GM19035 (cell line): ENCODE measurements around the gene LAMA5.

ENCODE experiments used
- ATAC-seq: cut with Tn5 transposase; IDR thresholded peaks from one replicate; pipeline ENCODE4 v1.9.1; 2021; ENCODE audit not compliant: unreplicated experiment

The LAMA5 gene

DNA sequence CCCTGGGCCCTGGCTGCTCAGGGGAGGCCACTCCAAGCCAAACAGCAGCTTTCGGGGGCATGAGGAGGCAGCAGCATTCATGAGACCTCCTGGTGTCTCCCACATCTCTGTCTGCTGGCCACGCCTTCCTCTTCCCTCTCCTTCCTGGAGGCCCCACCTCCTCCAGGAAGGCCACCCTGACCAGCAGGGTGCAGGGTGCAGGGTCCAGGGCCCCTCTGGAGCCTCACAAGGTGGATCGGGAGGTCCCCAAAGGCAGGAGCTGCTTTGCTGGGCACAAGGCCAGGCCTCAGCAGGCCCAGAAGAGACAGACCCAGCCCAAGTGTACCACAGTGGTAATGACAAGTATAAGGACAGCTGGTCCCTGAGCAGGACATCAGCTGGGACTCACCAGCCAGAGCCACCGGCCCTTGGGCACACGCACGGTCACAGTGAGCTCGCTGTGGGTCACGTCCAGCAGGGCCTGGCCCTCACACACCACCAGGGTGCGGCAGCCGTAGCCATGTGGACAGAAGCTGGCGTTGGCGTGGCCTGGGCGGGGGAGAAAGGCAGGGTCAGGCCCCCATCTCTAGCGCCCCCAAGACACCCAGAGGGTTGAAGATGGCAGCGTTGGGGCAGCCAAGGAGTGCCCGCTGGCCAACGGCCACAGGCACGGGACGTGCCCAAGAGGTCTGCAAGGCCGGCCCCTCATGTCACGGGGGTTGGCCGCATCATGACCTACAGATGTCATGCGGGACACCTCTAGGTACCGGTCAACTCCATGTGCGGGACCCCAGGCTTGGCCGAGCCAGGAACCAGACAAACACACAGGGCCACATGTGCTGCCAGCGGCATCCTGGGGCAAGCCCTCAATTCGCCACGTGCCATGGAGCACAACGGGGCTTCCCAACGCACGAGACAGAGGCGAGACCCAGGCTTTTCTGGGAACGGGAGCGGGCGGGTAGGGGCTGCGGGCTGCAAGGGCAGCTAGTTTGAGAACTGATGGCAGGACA is 37.4 kb downstream of the LAMA5 start:
- no peak for ATAC-seq

DNA sequence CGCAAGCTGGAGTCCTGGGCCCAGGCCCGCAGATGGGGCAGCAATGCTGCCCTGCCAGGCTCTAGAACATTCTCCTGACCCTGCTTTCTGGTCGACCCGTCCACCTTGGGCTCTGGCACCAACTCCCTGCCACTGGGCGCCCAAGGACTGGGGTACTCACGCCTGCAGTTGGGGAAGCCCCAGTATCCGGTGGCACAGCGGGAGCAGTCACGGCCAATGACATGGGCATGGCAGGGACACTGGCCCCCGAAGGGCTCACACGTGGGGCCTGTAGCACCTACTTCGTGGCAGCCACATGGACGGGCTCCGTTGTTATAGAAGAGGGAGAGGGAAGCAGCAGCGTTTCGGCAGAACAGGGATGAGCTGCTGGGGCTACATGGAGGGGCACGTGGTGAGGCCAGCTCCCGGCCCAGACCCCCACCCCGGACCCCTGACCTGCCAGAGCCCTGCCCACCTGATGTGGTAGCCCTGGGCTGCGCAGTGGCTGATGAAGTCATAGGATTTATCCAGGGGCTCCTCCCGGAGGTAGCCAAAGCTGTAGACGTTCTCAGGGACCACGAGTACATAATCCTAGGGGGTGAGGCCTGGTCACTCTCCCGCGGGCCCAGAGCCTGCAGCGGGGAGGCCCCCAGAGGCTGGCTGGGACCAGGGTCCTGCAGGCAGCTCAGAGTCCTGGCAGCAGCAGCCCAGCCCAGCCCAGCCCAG is 38.3 kb downstream of the LAMA5 start:
- no peak for ATAC-seq

GRCh38 chr20:62327726-62328495 is 39.2 kb downstream of the LAMA5 start:
- ATAC-seq: no peak

DNA sequence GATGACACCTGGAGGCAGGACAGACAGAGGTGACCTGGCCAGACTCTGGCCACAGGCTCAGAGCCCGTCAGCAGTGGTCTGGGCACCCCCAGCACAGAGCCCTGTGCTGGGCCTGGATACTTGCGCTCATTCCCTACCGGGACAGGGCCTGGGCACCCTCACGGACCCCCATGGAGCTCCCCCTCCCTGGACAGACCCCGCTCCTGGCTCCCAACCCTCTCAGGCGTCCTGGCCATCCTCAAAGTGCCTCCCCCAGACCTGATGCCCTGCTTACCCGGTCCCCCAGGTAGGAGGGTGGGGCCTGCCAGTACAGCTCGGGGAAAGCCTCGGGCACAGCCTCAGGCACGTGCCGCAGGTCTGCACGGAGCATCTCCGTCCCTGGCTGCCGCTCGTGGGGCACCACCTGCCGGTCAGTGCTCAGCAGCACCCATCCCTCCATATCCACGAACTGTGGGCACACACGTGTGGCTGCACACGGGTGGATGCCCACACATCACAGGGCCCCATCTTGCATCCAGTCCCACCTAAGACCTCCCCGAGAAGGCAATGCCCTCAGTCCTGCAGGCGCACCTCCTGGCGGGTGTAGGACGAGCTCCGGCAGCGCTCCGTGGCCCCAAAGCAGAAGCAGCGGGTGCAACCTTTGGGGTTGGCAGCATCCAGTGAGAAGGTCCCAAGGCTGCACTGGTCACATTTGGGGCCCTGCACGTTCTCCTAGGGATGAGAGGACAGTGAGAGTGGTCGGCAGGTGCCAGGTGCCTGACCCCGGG is 40.0 kb downstream of the LAMA5 start:
- ATAC-seq: no peak

DNA sequence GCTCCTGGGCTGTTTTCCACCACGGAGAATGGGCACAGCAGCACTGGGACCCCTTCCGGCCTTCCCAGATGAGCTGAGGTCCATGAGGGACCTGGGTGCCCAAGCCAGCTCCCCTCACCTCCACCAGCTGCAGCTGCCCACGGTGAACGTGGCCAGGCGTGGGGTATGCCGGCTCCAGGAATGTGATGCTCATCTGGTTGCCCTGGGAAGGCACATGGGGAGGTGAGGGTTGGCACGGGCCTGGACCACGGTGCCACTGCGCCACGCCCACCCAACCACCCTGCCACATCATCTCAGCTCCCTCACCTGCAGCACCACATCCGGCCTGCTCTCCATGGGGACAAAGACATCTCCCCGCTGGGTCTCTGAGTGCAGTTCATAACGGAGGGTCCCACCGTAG is 40.6 kb downstream of the LAMA5 start:
- ATAC-seq: no peak

GRCh38 chr20:62325172-62325905 is 41.8 kb downstream of the LAMA5 start:
- ATAC-seq: no peak

DNA sequence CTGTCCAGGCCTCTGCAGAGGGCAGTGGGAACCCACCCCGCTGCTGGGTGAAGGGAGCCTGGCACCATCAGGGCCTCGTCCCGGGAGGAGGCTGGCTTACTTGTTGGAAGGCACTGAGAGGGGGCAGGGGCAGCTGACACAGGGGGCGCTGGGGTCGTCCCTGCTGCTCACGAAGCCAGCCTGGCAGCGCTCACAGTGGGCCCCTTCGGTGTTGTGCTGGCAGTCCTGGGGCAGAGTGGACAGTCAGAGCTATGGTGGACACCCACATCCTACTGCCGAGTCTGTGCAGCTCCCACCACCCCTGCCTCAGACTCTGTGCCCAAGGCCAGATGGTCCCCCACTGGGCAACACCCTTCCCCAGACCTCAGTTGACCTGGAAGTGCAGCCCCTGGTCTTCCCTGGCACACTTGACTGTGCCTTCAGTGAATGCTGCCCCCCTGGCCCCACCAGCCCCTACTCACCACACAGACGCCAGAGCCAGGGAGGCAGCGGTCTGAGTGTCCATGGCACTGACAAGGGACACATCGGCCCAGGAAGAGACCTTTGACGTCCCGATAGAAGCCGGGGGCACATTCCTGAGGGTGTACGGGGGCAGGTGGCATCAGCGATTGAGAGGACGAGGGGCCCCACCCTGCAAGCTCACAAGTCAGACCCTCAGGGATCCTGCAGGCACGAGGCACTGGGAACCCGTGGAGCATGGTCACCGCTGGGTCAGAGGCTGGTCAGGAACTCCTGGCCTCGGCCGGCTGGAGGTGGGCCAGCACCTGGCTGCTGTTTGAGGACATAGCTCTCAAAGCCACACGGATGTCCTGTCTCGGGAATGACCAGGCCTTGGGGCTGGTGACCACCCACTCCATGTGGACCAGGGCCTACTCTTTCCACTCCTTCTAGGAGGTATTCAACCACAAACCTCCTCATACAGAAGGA is 42.9 kb downstream of the LAMA5 start:
- ATAC-seq: no peak

DNA sequence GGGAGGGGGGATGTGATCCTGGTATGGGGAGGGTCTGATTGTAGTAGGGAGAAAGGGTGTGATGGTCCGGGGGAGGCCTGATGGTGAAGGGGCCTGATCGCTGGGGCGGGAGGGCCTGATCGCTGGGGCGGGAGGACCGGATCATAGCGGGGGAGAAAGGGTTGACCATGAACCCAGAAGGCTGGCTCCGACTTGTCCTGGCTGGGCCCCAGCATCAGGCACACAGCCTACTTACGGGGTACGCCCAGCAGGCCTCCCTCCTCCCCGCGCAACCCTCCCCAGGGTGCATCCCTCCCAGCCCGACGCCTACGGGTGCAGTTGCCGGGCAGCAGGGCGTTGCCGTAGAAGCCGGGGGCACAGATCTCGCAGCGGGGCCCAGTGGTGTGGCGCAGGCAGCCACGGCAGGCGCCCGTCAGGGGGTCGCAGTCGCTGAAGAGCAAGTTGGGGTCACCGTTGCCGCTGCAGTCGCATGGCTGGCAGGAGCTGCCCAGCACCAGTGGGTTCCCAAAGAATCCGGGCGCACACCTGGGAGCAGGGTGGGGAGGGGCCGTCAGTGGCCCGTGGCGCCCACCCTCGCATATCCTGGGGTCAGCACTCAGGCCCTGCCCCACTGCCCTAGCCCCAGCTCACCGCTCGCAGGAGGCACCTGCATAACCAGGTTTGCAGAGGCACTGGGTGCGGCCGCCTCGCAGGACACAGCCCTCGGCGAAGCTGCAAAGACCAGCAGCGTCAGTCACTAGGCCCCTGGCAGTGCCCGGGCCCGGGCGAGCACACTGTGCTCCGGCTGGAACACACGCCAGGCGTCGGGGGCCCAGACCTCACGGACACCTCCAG is 43.7 kb downstream of the LAMA5 start:
- no peak for ATAC-seq

DNA sequence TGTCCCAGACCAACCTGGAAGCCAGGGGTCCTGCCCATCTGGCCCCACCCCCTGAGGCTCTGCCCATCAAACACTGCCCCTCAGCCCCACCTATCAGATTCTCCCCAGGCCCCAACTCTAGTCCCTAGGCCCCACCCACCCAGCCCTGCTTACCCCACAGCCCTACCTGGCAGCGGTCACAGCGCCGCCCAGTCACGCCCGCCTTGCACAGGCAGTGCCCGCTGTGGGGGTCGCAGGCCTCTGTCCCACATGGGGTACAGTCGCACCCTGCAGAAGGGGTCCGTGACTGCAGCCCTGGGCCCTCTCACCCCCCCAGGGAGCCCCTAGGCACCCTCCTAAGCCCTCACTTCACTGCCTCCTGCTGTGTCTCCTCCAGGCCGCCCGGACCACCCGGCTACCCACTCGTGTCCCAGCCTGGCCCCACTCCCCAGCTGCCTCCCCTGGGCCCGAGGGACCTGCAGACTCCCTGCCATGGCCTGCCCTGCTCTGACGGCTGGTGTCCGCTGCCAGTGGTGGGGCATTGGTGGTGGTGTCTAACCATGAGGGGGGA is 44.5 kb downstream of the LAMA5 start:
- ATAC-seq: no peak

DNA sequence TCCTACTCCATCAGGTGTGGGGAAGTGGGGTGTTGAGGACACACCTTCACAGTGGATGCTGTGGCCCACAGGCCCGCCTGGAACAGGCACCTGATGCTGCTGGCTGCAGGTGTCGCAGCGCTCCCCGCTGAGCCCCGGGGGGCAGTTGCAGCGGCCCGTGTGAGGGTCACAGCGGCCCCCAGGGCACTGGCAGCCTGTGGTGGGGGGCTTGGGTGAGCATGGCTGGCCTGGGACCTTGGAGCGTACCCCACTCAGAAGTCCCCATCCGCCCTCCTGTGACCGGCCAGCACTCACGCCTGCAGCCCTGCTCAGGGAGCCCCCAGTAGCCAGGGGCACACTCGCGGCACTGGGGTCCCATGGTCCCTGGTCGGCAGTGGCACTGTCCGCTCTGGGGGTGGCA is 45.1 kb downstream of the LAMA5 start:
- ATAC-seq: no peak

DNA sequence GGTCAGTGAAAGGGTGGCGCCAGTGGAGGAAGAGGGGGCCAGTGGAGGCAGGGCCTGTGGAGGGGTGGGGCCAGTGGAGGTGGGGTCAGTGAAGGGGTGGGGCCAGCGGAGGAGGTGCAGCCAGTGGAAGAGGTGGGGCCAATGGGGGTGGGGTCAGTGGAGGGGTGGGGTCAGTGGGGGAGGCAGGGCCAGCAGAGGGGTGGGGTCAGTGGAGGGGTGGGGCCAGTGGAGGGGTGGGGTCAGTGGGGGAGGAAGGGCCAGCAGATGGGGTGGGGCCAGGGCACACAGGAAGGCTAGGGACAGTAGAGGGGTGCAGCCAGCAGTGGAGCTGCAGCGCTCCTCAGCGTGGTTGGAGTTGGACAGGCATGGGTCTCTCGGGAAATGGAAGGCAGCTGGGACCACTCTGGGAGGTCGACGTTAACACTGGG is 45.6 kb downstream of the LAMA5 start:
- no peak for ATAC-seq

DNA sequence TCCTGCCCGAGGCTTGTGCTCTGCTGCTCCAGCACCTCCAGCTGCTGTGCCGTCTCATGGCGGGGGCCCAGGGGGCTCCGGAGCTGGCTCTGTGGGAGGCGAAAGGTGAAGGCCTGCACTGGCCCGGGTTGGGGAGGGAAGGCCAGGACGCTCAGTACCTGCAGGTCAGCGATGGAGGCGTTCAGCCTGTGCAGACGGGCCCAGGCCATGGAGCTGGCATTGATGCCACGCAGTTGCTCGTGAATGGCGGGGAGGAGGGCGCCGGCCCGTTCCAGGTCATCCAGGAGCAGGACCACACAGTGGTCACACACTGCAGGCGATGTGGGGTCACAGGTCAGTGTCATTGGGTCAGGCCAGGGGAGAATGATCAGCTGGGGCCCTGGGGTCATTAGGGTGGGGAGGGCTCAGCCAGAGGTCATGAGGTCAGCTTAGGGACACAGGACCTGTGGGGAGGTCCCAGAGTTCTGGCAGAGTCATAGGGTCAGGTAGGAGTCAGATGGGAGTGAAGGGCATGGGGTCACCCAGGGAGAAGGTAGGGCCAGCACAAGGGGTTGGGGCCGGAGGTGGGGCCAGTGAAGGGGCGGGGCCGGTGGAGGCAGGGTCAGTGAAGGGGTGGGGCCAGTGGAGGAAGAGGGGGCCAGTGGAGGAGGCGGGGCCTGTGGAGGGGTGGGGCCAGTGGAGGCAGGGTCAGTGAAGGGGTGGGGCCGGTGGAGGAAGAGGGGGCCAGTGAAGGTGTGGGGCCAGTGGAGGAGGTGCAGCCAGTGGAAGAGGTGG is 46.3 kb downstream of the LAMA5 start:
- ATAC-seq: no peak

GRCh38 chr20:62319346-62319909 is 47.7 kb downstream of the LAMA5 start:
- ATAC-seq: no peak

DNA sequence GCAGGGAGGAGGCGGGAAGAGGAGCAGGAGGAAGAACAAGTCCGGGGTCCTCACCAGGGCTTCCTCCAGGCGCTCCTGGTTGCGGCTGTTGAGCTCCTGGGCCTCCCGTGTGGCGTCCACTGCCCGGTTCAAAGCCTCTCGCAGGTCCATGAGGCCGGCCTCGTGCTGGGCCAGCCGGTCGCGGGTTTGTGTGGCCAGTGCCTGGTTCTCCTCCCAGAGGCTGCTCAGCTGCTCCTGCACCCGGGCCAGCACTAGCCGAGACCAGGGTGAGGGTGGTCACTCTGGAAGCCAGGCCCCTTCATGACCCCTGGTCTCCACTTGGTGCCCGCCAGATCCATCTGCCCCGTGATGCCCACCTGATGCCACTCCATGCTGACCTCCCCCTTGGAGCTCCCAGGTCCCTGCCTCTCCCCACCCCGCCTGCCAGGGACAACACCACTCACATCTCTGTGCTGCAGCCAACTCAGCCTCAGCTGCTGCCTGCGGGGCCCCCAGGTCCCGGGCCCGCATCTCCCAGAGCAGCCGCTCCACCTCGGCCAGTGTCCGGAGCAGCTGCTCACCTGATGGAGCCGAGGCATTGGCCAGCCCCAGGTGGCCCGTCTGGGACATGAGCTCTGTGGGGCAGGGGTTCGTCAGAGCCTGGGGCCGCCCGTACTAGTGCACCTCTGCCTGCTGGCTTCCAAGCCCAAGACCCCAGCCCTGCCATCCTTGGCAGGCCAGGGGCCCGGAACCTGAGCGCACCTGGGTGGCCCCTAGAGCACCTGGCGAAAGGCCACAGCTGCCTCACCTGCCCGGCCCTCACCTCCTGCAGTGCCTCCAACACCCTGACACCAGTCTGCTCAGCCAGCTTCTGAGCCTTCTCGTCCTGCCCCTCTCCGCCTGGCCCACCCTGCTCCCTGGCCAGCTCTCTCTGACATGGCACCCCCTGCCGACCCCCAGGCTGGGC is 48.4 kb downstream of the LAMA5 start:
- no peak for ATAC-seq

DNA sequence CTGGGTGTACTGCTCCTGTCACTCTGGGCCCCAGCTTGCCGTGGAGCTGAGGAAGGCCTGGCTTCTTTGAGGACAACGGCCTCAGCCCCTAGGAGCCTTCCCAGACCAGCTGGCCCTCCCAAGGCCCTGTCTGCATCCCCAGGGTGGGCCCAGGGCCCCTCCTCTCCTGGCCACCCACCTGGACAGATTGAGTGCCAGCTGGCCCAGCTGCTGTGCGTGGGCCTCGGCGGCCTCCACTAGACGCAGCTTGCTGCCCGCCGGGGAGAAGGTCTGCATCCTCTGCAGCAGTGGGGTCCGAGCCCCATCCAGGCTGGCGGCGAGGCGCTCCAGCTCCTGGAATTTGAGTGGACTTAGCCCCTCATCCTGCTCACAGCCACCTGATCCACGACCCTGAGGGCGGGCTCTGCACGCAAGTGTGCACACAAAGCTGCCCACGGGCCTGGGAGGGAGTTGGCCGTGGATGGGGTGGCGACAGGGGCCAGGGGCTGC is 49.9 kb downstream of the LAMA5 start:
- no peak for ATAC-seq
